ENCODE data around the gene TNFAIP8L2. TPM values are rescaled to one million over a fixed set of nuclear protein-coding genes. Genes with fewer than 3 reads are reported as not detected.

The TNFAIP8L2 gene
- total RNA-seq, 4 donors from 2014 or later = 2.3 to 5.7 TPM; not detected in 2

DNA sequence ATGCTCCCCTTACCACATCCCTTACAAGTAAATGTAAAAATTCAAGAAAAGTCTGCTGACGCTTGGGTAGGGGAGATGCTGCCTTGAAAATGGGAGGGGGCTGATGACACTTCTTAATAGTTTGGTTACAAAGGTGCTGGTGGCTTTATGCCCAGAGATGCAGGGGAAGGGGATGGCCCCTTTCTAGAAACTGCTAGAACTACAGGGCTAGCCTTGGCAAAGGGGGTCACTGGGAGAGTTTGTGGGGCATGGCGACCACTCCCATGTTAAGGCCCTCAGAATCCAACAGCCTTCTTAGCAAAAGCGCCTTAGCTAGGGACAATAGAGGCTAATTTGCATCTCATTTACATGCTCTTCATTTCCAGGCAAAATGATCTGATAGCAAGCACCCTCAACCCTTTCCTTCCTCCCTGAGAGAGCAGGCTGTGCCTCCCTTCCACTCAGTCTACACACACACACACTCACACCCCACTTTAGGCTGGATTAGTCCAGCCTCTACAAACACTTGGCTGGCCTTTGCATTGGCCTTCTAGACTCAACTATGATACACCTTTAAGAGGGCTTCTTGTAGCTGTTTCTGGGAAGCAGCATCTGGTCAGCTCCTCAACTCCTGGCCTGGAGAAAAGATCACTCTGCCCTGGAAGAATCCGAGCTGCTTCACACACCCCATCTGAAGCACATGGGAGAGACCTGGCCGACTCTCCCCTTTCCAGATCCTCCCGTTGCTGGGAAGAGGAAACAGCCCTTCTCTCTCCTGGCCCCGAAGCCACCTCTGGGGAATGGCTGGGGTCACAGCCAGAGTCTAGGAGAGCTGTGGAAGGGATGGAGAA is 11.8 kb upstream of the TNFAIP8L2 start:
- TF ChIP-seq, protein P1, sequence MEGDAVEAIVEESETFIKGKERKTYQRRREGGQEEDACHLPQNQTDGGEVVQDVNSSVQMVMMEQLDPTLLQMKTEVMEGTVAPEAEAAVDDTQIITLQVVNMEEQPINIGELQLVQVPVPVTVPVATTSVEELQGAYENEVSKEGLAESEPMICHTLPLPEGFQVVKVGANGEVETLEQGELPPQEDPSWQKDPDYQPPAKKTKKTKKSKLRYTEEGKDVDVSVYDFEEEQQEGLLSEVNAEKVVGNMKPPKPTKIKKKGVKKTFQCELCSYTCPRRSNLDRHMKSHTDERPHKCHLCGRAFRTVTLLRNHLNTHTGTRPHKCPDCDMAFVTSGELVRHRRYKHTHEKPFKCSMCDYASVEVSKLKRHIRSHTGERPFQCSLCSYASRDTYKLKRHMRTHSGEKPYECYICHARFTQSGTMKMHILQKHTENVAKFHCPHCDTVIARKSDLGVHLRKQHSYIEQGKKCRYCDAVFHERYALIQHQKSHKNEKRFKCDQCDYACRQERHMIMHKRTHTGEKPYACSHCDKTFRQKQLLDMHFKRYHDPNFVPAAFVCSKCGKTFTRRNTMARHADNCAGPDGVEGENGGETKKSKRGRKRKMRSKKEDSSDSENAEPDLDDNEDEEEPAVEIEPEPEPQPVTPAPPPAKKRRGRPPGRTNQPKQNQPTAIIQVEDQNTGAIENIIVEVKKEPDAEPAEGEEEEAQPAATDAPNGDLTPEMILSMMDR (IDR thresholded peaks at IDR 0.05) = no peak
- no peak for TF ChIP-seq POLR2A (IDR thresholded peaks at IDR 0.05)
- 83 to 90% methylated on average over 3 of the region's 7 CpGs for WGBS, 2 donors
- peak overlapping the region in 3 of 4 donors; percentile 87 to 88 (median 87) for H3K4me3 ChIP-seq
- peak overlapping the region in 3 of 4 donors; percentile 87 to 89 (median 88) for H3K27ac ChIP-seq
- peaks cover 16 to 48% (median 21%) of the 10 kb centered on the region in 3 donors for H3K4me1 ChIP-seq
- intact Hi-C loops (cut with DNase I) = no loop called here
- H3K9me3 ChIP-seq = no peaks in the 10 kb centered on the region
- H3K36me3 ChIP-seq = no peaks in the 10 kb centered on the region
- no peak for DNase-seq
- H3K27me3 ChIP-seq = peaks cover 0 to 7% (median 0%) of the 10 kb centered on the region in 4 donors

- WGBS, 2 donors = 8 to 71% methylated on average over 3 to 18 of the region's 43 CpGs
- intact Hi-C loops (cut with DNase I) = no loop called here
- Histone ChIP-seq H3K9me3 (no peaks in the 10 kb centered on the region), H3K4me1 (peaks cover 16 to 48% (median 21%) of the 10 kb centered on the region in 3 donors), H3K36me3 (no peaks in the 10 kb centered on the region), H3K27me3 (peaks cover 0 to 7% (median 0%) of the 10 kb centered on the region in 4 donors), H3K4me3 (peak overlapping the region; percentile 58 to 88 (median 87)), H3K27ac (peak overlapping the region; percentile 7 to 89 (median 88))
- no peak for DNase-seq
- TF ChIP-seq POLR2A (IDR thresholded peaks at IDR 0.05) = no peak
- TF ChIP-seq, protein P1 (IDR thresholded peaks at IDR 0.05) = no peak
These were observed 11.0 kb upstream of the TNFAIP8L2 start for GRCh38 chr1:151145304-151146071.

GRCh38 chr1:151146072-151146411 is 10.4 kb upstream of the TNFAIP8L2 start:
- Histone ChIP-seq H3K27me3 (peaks cover 0 to 7% (median 0%) of the 10 kb centered on the region in 4 donors), H3K36me3 (no peaks in the 10 kb centered on the region), H3K9me3 (no peaks in the 10 kb centered on the region), H3K4me3 (peak overlapping the region; percentile 58 to 88 (median 87)), H3K4me1 (peaks cover 16 to 48% (median 21%) of the 10 kb centered on the region in 3 donors), H3K27ac (peak overlapping the region; percentile 74 to 89 (median 88))
- intact Hi-C loops (cut with DNase I) = no loop called here
- 0% methylated on average over 4 to 8 of the region's 26 CpGs for WGBS, 2 donors
- TF ChIP-seq, protein P1 (IDR thresholded peaks at IDR 0.05) = no peak
- TF ChIP-seq POLR2A (IDR thresholded peaks at IDR 0.05) = no peak
- DNase-seq = no peak

DNA sequence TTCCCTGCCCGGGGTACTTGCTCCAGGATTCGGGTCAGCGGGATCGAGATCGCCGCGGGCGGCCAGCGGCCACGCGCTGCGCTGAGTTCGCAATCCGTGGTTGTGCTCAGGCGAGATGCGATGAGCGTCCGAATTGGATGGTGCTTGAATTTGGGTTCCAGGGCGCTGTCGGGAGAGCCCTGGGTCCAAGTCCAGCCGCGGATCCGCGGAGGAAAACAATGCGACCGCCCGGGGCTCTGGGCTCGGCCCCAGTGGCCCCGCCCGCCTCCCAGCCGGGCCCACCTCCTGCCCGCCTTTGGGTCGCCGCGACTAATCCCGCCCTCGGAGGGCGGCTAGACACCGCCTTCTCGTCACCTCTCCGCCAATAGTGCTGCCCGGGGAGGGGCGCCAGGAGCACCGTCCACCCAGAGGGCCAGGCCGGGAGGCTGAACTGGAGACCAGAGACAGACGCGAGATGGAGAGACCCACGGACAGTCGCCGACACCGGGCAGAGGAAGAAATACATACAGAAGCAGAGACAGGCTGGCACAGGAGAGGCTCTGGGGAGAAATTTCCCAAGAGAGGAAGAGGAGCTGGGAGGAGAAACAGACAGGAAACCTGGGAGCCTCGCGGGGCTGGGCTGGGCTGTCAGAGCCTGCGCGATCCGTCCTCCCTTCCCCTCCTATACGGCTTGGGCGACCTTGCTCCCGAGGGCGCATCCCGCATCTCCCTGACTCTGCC is 9.9 kb upstream of the TNFAIP8L2 start, which contains the start of gene SEMA6C:
Gene SEMA6C, minus strand, starts transcription at position 220 of the 720 bp plus-strand sequence. CDS start 4,010 bp downstream, outside the sequence.
- Histone ChIP-seq H3K36me3 (no peaks in the 10 kb centered on the region), H3K27me3 (peaks cover 0 to 7% (median 0%) of the 10 kb centered on the region in 4 donors), H3K4me1 (peaks cover 16 to 48% (median 21%) of the 10 kb centered on the region in 3 donors), H3K9me3 (no peaks in the 10 kb centered on the region), H3K27ac (peak within 1 kb of the TSS; percentile 74 to 89 (median 88)), H3K4me3 (peak within 1 kb of the TSS; percentile 58 to 88 (median 87))
- DNase-seq = peak; percentile 54
- TF ChIP-seq, protein P1 (IDR thresholded peaks at IDR 0.05) = no peak
- peak in 2 of 4 donors; percentile 72 to 75 for TF ChIP-seq POLR2A (IDR thresholded peaks at IDR 0.05)
- WGBS, 2 donors = 0% methylated on average over 11 to 16 of the region's 61 CpGs
- intact Hi-C loops (cut with DNase I) = no loop called here
